OCI-LY3 (cell line): Measurements from ENCODE around the gene TMEM231.

Experiments
- EZH2phosphoT487 ChIP-seq: fragments of 200-600 bp; shearing (Covaris generic); IDR thresholded peaks from 2 replicates; pipeline ENCODE4 v1.6.1; 2018; ENCODE audit warnings: antibody characterized with exemption, mixed run types, low read depth
- TF ChIP-seq, protein P1 (sequence below): fragments of 200-600, 300-600 bp; sonication (generic); IDR thresholded peaks from 2 replicates; pipeline ENCODE4 v1.5.1; 2014; ENCODE audit warnings: antibody characterized with exemption, low read length, low read depth

DNA sequence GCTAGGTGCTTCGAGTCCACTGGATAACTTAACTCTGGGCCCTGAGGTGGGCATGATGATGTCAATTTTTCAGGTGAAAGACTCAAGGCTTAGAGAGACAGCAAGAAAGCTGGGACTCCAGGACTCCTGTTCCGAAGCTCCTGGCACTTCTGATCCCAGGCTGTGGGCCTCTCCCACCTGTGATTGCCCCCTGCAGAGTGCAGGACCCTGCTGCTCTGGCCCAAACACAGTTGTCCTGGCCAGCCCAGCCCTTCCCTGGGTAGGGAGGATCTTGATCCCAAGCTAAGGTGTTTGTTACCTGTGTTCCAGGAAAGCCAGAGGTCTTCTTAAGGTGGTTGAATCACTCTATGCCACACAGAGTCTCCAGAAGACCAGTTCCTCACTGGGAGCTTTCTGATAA is 23.3 kb downstream of the TMEM231 start:
- TF ChIP-seq, protein P1, sequence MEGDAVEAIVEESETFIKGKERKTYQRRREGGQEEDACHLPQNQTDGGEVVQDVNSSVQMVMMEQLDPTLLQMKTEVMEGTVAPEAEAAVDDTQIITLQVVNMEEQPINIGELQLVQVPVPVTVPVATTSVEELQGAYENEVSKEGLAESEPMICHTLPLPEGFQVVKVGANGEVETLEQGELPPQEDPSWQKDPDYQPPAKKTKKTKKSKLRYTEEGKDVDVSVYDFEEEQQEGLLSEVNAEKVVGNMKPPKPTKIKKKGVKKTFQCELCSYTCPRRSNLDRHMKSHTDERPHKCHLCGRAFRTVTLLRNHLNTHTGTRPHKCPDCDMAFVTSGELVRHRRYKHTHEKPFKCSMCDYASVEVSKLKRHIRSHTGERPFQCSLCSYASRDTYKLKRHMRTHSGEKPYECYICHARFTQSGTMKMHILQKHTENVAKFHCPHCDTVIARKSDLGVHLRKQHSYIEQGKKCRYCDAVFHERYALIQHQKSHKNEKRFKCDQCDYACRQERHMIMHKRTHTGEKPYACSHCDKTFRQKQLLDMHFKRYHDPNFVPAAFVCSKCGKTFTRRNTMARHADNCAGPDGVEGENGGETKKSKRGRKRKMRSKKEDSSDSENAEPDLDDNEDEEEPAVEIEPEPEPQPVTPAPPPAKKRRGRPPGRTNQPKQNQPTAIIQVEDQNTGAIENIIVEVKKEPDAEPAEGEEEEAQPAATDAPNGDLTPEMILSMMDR = no peak
- no peak for TF ChIP-seq EZH2phosphoT487
